H9 (cell line): Measurements from ENCODE around the gene ELFN1. TPM values are rescaled to one million over a fixed set of nuclear protein-coding genes. Genes with fewer than 3 reads are reported as not detected.

Experiments used
- DNase-seq: peaks from one replicate; pipeline ENCODE4 v3.0.0-alpha.2; 2017
- H2AFZ ChIP-seq: one replicate; pipeline ENCODE4 v1.6.1; 2013; ENCODE audit warnings: mild to moderate bottlenecking, low read length, control low read depth, moderate library complexity
- H2AK5ac ChIP-seq: 2 replicates; pipeline ENCODE4 v1.6.1; 2013; ENCODE audit warnings: low read length, control low read depth, mixed read lengths; ENCODE audit not compliant: insufficient read length
- H2BK120ac ChIP-seq: one replicate; pipeline ENCODE4 v1.6.1; 2013; ENCODE audit warnings: low read depth, mild to moderate bottlenecking, low read length, control low read depth, inconsistent platforms; ENCODE audit not compliant: poor library complexity, severe bottlenecking
- H2BK12ac ChIP-seq: 2 replicates; pipeline ENCODE4 v1.6.1; 2013; ENCODE audit warnings: low read length, control low read depth, mixed read lengths, low read depth; ENCODE audit not compliant: insufficient read length
- H2BK15ac ChIP-seq: 2 replicates; pipeline ENCODE4 v1.6.1; 2013; ENCODE audit warnings: low read depth, low read length, control low read depth
- H2BK20ac ChIP-seq: one replicate; pipeline ENCODE4 v1.6.1; 2013; ENCODE audit warnings: low read depth, mild to moderate bottlenecking, low read length, control low read depth, inconsistent platforms; ENCODE audit not compliant: poor library complexity, severe bottlenecking
- H2BK5ac ChIP-seq: 2 replicates; pipeline ENCODE4 v1.6.1; 2013; ENCODE audit warnings: low read length, control low read depth, mixed read lengths; ENCODE audit not compliant: insufficient read length
- H3K14ac ChIP-seq: 2 replicates; pipeline ENCODE4 v1.6.1; 2013; ENCODE audit warnings: low read length, control low read depth; ENCODE audit not compliant: insufficient read depth
- H3K18ac ChIP-seq: 2 replicates; pipeline ENCODE4 v1.6.1; 2013; ENCODE audit warnings: low read depth, mild to moderate bottlenecking, mixed read lengths, low read length, control low read depth; ENCODE audit not compliant: insufficient read length
- H3K23ac ChIP-seq: 2 replicates; pipeline ENCODE4 v1.6.1; 2013; ENCODE audit warnings: low read length, control low read depth, mixed read lengths, low read depth; ENCODE audit not compliant: insufficient read length
- H3K23me2 ChIP-seq: 2 replicates; pipeline ENCODE4 v1.6.1; 2013; ENCODE audit warnings: low read depth, mild to moderate bottlenecking, mixed read lengths, low read length, control low read depth; ENCODE audit not compliant: insufficient read length, poor library complexity, severe bottlenecking
- H3K27ac ChIP-seq: 2 replicates; pipeline ENCODE4 v1.5.1; 2013; ENCODE audit warnings: low read length, control low read depth, mixed read lengths, low read depth; ENCODE audit not compliant: insufficient read length
- H3K27me3 ChIP-seq: 2 replicates; pipeline ENCODE4 v1.6.1; 2013; ENCODE audit warnings: low read length, control low read depth, inconsistent platforms; ENCODE audit not compliant: insufficient read depth
- H3K4ac ChIP-seq: 2 replicates; pipeline ENCODE4 v1.6.1; 2013; ENCODE audit warnings: low read depth, mild to moderate bottlenecking, control low read depth, inconsistent platforms, low read length, moderate library complexity
- H3K4me1 ChIP-seq: 2 replicates; pipeline ENCODE4 v1.6.1; 2013; ENCODE audit warnings: low read length, control low read depth, inconsistent platforms; ENCODE audit not compliant: insufficient read depth
- H3K4me2 ChIP-seq: 2 replicates; pipeline ENCODE4 v1.6.1; 2013; ENCODE audit warnings: low read length, control low read depth, mixed read lengths; ENCODE audit not compliant: insufficient read length, insufficient read depth
- H3K56ac ChIP-seq: 2 replicates; pipeline ENCODE4 v1.6.1; 2013; ENCODE audit warnings: low read depth, mild to moderate bottlenecking, mixed read lengths, low read length, control low read depth; ENCODE audit not compliant: insufficient read length
- H3K79me1 ChIP-seq: 2 replicates; pipeline ENCODE4 v1.6.1; 2013; ENCODE audit warnings: low read depth, mild to moderate bottlenecking, moderate library complexity, low read length, control low read depth, inconsistent platforms; ENCODE audit not compliant: insufficient read depth, poor library complexity, severe bottlenecking
- H3K79me2 ChIP-seq: 2 replicates; pipeline ENCODE4 v1.6.1; 2013; ENCODE audit warnings: low read length, control low read depth, inconsistent platforms; ENCODE audit not compliant: insufficient read depth
- H3K9ac ChIP-seq: 2 replicates; pipeline ENCODE4 v1.6.1; 2013; ENCODE audit warnings: low read length, control low read depth, mixed read lengths; ENCODE audit not compliant: insufficient read length; ENCODE audit errors: extremely low read depth
- H3K9me3 ChIP-seq: one replicate; pipeline ENCODE4 v1.6.1; 2013; ENCODE audit warnings: low read depth, low read length, inconsistent platforms; ENCODE audit not compliant: control insufficient read depth
- H3T11ph ChIP-seq: one replicate; pipeline ENCODE4 v1.6.1; 2013; ENCODE audit warnings: mild to moderate bottlenecking, low read length, control low read depth, inconsistent platforms
- H4K20me1 ChIP-seq: one replicate; pipeline ENCODE4 v1.6.1; 2013; ENCODE audit not compliant: control insufficient read depth, insufficient read length, insufficient read depth
- H4K5ac ChIP-seq: 2 replicates; pipeline ENCODE4 v1.6.1; 2013; ENCODE audit warnings: low read depth, mild to moderate bottlenecking, mixed read lengths, low read length, control low read depth; ENCODE audit not compliant: insufficient read length
- H4K8ac ChIP-seq: replicated peaks from 2 replicates; pipeline ENCODE4 v1.6.1; 2013; ENCODE audit warnings: low read length, control low read depth, mixed read lengths, low read depth; ENCODE audit not compliant: insufficient read length
- H4K91ac ChIP-seq: 2 replicates; pipeline ENCODE4 v1.6.1; 2013; ENCODE audit warnings: low read depth, mild to moderate bottlenecking, moderate library complexity, mixed read lengths, low read length, control low read depth; ENCODE audit not compliant: insufficient read length
- H3K27ac Mint-ChIP-seq, 3 experiments: 2 replicates in 2 of 3; 3 replicates in 1 of 3; pipeline ENCODE4 v1.8.0; 2020 to 2021; ENCODE audit warnings: mixed read lengths in 3 of 3, mild to moderate bottlenecking in 1 of 3, moderate library complexity in 1 of 3
- H3K27me3 Mint-ChIP-seq: 2 replicates; pipeline ENCODE4 v1.8.0; 2021; ENCODE audit warnings: low read depth, mild to moderate bottlenecking, moderate library complexity, mixed read lengths
- H3K36me3 Mint-ChIP-seq, 3 experiments: 2 replicates in 2 of 3; 3 replicates in 1 of 3; pipeline ENCODE4 v1.8.0; 2020 to 2021; ENCODE audit warnings: low read depth in 3 of 3, mixed read lengths in 3 of 3; ENCODE audit not compliant: insufficient read depth in 1 of 3
- H3K4me1 Mint-ChIP-seq, 2 experiments: 2 replicates each; pipeline ENCODE4 v1.8.0; 2020; ENCODE audit warnings: mixed read lengths in 2 of 2
- H3K4me3 Mint-ChIP-seq, 2 experiments: 2 replicates in 1 of 2; 3 replicates in 1 of 2; pipeline ENCODE4 v1.8.0; 2020 to 2021; ENCODE audit warnings: mild to moderate bottlenecking in 2 of 2, mixed read lengths in 2 of 2, moderate library complexity in 1 of 2
- H3K9me3 Mint-ChIP-seq, 2 experiments: 2 replicates in 1 of 2; 3 replicates in 1 of 2; pipeline ENCODE4 v1.8.0; 2020; ENCODE audit warnings: mild to moderate bottlenecking in 2 of 2, mixed read lengths in 2 of 2, moderate library complexity in 1 of 2
- WGBS: extraction: QIAGEN DNeasy Blood & Tissue Kit; methylation state at CpG from one replicate; pipeline ENCODE4 v1.1.7; 2013; ENCODE audit warnings: missing lambda C conversion rate, low lambda C conversion rate, mixed read lengths; ENCODE audit not compliant: insufficient read length; ENCODE audit errors: extremely low coverage; 5-methylcytosine and 5-hydroxymethylcytosine counted together
- total RNA-seq: library from RNA; stranded (reverse); gene quantifications from 2 replicates; pipeline ENCODE4 v1.2.1, GENCODE V29; 2021
- TF ChIP-seq, protein P1 (sequence below): fragments of 200-600 bp; sonication (generic); conservative IDR thresholded peaks from 3 replicates; pipeline ENCODE4 v1.8.0; 2021; ENCODE audit warnings: antibody characterized with exemption, mild to moderate bottlenecking

ELFN1 gene
- total RNA-seq, 1 experiment from 2014 or later = 3.7 TPM

DNA sequence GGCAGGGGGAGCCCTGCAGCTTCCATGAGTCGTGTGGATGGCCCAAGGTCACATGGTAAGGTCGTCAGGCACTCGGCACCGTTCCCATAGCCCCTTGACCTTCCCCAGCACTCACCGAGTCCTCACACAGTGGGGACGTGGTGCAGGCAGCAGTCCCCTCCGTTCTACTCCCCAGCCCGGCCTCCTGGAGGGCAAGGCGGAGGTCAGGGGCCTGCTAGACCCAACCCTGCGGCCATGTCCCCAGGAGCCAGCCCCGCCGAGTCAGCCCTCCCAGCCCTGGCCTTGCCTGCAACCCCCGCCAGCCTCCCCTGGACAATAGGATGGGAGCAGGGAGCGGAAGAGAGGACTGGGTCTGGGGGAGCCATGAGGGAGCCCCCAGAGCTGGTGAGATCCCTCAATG is 65.2 kb downstream of the ELFN1 start:
- Histone ChIP-seq H3K79me1 (no peaks in the 10 kb centered on the region), H2BK20ac (no peak overlapping the region), H3T11ph (no peak overlapping the region), H3K9ac (no peak overlapping the region), H3K23ac (no peak overlapping the region), H2BK120ac (no peak overlapping the region), H3K79me2 (no peaks in the 10 kb centered on the region), H3K14ac (no peak overlapping the region), H2BK15ac (no peak overlapping the region), H3K27ac (no peak overlapping the region), H3K18ac (no peak overlapping the region), H3K9me3 (no peaks in the 10 kb centered on the region), H3K4ac (no peak overlapping the region), H2BK5ac (no peak overlapping the region), H3K4me2 (no peak overlapping the region), H2BK12ac (no peak overlapping the region), H4K20me1 (no peaks in the 10 kb centered on the region), H3K56ac (no peak overlapping the region), H3K27me3 (no peaks in the 10 kb centered on the region; the same call in 1 of the 2 replicates), H4K91ac (no peak overlapping the region), H4K8ac (no peak overlapping the region), H2AK5ac (no peak overlapping the region), H2AFZ (no peak overlapping the region), H4K5ac (no peak overlapping the region), H3K23me2 (no peaks in the 10 kb centered on the region), H3K4me1 (no peaks in the 10 kb centered on the region)
- Mint-ChIP-seq H3K36me3 (peaks cover 0 to 4% (median 0%) of the 10 kb centered on the region in 3 experiments; a peak in 3 of 7 replicates), H3K27me3 (peaks cover 15% of the 10 kb centered on the region), H3K4me3 (no peak overlapping the region), H3K27ac (peak overlapping the region in 1 of 3 experiments; percentile 48; a peak in 1 of 7 replicates), H3K4me1 (peaks cover 0 to 10% of the 10 kb centered on the region in 2 experiments; a peak in 2 of 4 replicates), H3K9me3 (peaks cover under 1 to 3% of the 10 kb centered on the region in 2 experiments; a peak in 2 of 5 replicates)
- no CpG with 5 or more reads among the region's 14 CpGs for WGBS
- TF ChIP-seq, protein P1, sequence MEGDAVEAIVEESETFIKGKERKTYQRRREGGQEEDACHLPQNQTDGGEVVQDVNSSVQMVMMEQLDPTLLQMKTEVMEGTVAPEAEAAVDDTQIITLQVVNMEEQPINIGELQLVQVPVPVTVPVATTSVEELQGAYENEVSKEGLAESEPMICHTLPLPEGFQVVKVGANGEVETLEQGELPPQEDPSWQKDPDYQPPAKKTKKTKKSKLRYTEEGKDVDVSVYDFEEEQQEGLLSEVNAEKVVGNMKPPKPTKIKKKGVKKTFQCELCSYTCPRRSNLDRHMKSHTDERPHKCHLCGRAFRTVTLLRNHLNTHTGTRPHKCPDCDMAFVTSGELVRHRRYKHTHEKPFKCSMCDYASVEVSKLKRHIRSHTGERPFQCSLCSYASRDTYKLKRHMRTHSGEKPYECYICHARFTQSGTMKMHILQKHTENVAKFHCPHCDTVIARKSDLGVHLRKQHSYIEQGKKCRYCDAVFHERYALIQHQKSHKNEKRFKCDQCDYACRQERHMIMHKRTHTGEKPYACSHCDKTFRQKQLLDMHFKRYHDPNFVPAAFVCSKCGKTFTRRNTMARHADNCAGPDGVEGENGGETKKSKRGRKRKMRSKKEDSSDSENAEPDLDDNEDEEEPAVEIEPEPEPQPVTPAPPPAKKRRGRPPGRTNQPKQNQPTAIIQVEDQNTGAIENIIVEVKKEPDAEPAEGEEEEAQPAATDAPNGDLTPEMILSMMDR = no peak
- DNase-seq = no peak
